GM21360 (cell line): ENCODE data around the gene GALNT11.
"Not testable (repeated sequence)": the region's sequence is repeated elsewhere in the genome, so short reads cannot be mapped to it uniquely, and the experiment has no call there.

ENCODE experiments used
- ATAC-seq: cut with Tn5 transposase; IDR thresholded peaks from one replicate; pipeline ENCODE4 v1.9.1; 2021; ENCODE audit warnings: mild to moderate bottlenecking, moderate library complexity; ENCODE audit not compliant: unreplicated experiment

GALNT11 gene

GRCh38 chr7:152074673-152075072, 49.2 kb downstream of the GALNT11 start:
- no peak for ATAC-seq

DNA sequence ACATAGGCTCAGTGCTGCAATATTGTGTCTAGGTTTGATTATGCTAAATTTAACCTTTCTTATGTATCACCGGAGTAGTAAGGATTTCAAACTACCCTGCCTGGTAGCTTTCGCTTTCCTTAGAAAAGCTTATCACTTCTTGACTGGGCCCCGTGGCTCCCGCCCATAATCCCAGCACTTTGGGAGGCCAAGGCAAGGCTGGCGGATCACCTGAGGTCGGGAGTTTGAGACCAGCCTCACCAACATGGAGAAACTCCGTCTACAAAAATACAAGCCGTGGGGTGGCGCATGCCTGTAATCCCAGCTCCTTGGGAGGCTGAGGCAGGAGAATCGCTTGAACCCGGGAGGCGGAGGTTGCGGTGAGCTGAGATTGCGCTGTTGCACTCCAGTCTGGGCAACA, 49.9 kb downstream of the GALNT11 start:
- not testable (repeated sequence) for ATAC-seq

GRCh38 chr7:152076324-152076821, 50.9 kb downstream of the GALNT11 start:
- ATAC-seq, result no peak

DNA sequence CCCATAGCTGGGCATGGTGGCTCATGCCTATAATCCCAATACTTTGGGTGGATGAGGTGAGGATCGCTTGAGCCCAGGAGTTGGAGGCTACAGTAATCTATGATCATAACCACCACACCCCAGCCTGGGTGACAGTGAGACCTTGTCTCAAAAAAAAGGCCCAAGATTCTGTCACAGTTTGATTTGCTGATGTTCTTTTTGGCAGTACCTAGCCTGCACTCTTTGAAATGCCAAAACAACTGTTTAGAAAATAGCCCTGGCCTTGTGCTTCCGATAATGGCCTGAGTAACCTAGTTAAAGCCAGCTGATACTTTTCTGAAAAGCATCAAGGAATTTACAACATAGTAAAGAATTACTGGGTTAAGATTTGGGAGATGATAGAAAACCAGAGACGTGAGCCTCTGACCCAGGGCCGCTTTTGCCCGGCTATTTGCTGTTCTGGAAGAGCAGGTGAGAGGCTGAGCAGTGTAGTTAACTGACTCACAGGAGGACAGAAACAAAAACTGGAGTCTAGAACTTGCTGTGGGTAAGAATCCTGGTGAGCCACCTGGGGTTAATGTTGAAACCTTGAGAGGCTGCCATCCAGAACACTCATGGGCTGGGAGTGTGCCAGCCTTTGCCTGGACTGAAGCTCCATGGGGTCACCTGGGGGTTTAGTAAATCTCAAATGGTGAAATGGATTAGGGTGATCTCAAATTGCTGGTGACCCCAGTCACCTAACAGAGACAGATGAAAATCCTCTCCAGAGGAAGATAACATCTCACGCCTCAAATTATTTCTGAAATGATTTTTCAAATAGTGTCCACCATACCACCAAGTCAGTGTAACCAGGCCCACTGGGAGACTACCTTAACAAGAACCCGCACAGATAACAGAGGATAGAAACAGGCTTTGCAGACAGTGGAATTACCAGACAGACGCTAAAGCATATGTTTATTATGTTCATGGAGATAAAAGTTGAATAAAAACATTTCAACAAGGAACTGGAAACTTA, 51.8 kb downstream of the GALNT11 start:
- ATAC-seq, result no peak

DNA sequence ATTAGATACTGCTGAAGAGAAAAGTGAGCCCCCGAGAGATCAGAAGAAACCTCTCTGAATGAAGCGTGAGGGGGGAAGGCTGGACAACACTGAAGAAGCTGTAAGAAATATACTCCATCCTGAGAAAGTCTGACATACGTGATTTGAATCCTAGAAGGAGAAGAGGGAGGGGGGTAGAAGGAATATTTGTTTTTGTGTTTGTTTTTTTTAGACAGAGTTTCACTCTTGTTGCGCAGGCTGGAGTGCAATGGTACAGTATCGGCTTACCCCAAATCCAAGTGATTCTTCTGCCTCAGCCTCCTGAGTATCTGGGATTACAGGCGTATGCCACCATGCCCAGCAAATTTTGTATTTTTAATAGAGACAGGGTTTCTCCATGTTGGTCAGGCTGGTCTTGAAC, 52.6 kb downstream of the GALNT11 start:
- no peak for ATAC-seq

GRCh38 chr7:152078786-152079185, 53.3 kb downstream of the GALNT11 start:
- ATAC-seq, result no peak

DNA sequence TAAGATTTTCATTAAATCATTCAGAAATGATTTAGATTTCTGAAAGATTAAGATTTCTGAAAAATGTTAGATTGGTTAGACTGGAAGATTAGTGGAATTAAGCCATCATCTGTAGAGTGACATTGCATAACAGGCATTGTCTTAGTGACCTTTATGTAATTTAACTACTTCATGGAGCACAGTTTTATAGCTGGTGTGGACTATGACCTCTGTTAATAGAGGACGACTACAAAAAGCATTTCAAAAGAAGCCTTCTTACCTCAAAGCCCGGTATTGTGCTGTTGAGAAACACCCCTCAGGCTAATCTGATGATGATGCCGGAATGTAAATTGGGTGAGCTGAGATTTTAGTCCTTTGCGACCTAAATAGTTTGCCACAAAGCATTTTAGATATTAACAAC, 55.6 kb downstream of the GALNT11 start:
- ATAC-seq, result no peak

DNA sequence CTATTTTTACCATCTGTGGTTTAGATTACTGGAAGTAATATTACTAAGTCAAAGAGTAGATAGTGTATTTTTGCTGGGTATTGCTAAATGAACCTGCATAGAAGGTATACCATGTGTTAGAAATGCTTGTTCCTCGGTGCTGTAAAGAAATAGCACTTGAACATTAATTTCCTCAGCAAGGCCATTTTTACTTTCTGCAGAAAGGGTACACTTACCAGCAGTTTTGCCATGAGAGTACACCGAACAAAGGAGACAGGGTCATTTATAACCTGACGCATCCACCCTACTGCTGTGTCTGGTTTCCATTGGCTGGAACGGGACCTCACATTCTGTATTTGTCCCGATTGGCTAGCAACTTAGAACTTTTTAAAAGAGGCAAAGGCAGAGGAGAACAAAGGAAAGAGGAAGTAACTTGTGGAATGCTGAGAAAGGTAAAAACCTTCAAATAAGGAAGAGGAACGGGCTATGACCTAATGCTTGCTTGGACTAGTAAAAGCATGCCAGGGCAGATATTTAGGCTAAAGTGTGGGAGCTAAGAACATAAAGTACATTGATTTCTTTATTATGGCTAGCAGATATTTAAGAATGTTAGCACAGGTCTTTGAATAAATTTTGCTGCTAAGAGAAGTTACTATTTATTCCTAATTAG, 56.7 kb downstream of the GALNT11 start:
- ATAC-seq, result not testable (repeated sequence)

GRCh38 chr7:152085131-152085530, 59.7 kb downstream of the GALNT11 start:
- no peak for ATAC-seq

DNA sequence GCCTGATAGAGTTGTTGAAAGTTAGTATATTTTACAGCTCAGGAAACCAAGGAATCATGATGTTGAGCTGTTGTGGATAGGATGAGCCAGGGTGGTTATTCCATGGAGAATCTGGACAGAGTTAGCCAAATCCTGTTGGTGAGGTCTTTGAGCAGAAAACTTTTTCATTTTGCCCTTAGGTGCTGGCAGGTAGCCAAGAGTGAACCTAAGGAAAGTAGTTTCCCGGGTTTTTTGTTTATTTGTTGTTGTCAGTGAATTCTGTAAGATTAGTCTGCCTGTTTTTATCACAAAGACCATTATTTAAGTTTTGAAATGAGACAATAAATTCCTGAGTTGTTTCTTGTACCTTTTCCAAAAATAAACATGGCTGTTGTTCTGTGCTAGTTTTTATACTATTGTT, 61.0 kb downstream of the GALNT11 start:
- ATAC-seq, result no peak

DNA sequence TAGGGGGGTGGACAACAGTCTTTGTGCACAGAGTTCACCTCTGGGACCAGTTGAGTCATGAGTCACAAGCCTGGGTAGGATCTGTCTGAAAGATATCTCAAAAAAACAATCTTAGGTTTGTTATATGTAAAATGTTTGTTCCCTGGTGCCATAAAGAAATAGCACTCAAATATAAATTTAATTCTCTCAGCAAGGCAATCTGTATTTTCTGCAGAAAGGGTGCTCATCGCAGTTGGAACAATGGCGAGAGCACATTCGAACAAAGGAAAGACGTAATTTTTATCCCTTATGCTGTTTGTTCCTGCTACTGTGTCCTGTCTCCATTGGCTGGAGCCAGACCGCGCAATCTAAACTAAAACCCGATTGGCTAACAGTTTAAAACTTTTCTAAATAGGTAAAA, 63.7 kb downstream of the GALNT11 start:
- no peak for ATAC-seq

DNA sequence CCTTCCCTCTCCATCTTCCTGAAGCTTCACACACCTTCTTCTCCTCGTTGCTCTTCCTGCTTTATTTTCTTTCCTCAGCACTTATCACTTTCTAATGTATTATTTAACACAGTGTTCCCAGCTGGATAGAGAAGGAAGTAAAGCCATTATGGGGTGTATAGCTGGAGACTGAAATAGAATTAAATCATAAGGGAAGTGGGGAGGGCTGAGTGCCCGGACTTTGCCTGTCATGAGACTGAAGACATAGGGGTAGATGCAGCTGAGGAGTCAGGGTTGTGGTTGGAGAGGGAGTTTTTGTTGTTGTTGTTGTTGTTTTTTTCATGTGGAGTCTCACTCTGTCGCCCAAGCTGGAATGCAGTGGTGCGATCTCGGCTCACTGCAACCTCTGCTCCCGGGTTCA, 65.3 kb downstream of the GALNT11 start:
- no peak for ATAC-seq

GRCh38 chr7:152093717-152094116, 68.2 kb downstream of the GALNT11 start:
- no peak for ATAC-seq

DNA sequence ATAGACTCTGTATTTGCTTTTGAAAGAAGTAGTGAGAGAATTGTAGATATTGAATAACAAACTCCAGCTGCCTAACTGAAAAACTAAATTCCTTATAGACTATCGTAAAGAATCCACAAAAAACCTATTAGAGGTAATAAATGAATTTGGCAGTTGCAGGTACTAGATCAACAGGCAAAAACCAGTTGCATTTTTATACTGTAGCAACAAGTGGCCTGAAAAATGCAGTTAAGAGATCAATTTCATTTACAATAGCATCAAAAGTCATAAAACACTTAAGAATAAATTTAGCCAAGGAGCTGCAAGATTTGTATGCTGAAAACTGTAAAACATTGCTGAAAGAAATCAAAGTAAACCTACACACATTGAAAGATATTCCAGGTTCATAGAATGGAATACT, 70.3 kb downstream of the GALNT11 start:
- ATAC-seq, result no peak

DNA sequence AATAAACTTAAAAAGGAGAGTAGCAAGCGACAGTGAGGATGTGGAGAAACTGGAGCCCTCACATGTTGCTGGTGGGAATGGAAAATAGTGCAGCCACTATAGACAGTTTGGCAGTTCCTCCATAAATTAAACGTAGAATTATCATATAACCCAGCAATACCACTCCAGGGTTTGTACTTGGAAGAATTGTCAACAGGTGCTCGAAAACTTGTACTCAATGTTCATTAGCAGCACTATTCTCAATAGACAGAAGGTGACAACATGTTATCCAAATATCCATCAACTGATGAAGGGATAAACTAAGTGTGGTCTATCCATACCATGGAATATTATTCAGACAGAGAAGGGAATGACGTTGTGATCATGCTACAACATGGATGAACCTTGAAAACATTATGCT, 71.9 kb downstream of the GALNT11 start:
- no peak for ATAC-seq

- no peak for ATAC-seq
These were observed 77.6 kb downstream of the GALNT11 start for GRCh38 chr7:152103066-152103465.

DNA sequence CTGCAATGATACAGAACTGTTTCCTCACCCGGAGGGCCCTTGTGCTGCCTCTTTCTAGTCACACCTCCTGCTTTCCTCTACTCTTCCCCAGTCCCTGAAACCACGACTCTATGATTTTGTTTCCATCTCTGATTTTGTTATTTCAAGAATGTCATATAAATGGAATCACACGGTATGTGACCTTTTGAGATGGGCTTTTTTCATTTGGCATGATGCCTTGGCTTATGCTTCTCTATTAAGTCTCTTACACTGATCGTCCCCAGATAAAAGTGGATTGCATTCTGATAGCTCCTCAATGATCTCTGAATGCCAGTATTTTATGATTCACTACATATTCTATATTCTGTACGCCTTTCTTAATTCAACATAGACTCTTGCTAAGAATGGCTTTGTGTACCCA, 78.2 kb downstream of the GALNT11 start:
- no peak for ATAC-seq

DNA sequence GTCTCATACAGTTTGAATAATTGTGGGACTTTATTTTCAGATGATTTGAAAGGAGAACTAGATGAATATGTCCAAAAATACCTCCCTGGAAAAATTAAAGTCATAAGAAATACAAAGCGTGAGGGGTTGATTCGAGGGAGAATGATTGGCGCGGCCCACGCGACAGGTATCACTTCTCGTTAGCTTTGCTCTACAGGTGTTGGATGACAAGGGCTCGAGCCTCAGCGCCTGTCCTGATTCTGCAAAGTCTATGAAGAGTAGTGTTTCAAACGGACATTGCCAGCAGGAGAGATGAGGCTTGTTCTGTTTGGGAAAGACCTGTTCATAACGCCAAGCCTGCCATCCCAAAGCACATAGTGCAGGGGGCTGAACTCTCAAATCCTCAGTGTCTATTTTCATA, 79.7 kb downstream of the GALNT11 start:
- ATAC-seq, result no peak

DNA sequence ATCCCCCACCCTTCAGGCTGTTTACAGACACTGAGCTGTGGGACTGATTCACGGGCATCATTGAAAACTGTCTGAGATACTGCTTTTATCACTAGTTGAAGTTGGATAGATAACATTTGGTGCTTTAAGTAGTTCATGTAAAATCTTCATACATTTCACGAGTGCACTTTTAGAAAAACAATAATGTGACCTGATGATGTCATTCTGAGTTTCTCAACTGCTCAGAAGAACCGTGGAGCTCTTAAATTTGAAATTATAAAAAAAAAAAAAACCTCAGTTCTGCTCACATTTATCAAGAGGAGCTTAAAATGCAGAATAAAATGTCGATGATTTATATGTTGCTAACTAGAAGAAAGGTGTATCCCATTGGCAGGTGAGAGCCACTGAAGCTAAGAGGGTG, 81.5 kb downstream of the GALNT11 start:
- ATAC-seq, result no peak

GRCh38 chr7:152107945-152108344, 82.5 kb downstream of the GALNT11 start:
- ATAC-seq, result no peak

GRCh38 chr7:152108359-152108758, 82.9 kb downstream of the GALNT11 start:
- ATAC-seq, result no peak

DNA sequence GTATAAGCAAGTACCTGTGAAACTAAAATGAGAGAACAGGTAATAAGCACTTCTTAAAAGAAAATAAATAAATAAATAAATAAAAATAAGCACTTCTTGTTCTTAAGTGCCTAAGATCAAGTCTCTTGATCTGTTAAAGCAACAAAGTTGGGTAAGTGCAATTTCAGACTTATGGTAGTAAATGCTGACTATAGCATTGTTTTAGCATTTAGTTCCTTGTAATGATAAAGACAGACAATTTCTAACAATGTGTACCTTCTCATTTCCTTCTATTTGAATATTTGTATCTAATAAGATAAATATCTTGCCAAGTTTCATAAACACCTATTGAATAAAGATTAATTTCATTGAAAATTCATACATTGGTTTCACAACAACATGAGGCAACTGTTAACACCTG, 87.4 kb downstream of the GALNT11 start:
- ATAC-seq, result no peak
